ENCODE results near the gene DYNC1H1. TPM values are rescaled to one million over a fixed set of nuclear protein-coding genes. Genes with fewer than 3 reads are reported as not detected.

Gene DYNC1H1
- total RNA-seq, 1 experiment from 2014 or later: 606 TPM

DNA sequence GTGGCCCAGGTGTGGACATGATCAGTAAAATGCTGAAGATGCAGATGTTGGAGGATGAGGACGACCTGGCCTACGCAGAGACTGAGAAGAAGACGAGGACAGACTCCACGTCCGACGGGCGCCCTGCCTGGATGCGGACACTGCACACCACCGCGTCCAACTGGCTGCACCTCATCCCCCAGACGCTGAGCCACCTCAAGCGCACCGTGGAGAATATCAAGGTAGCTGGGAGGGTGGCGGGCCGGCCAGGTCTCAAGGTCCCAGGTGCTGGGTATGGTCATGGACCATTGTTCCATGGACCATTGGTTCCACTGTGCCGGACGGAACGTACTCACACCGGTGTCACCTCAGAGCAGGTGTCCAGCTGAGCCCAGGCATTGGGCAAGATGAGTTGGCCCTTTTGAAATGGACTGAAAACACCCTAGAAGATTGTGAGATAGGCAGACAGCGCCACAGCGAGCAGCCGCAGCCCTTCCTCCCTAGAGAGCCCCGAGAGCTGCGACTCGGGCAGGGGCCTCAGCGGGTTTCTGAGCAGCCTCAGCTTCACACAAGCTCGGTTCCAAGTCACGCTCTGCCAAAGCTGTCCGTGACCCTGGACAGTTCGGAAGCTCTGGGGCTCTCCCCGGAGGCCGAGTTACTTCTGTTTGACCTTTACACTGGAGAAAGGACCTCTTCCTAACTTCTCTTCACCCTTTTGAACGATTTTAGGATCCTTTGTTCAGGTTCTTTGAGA is 83.6 kb downstream of the DYNC1H1 start:
- ChIA-PET CTCF (no interaction called here), POLR2A (ENCODE audit: unreplicated experiment) (no interaction called here)
- Histone ChIP-seq H3F3A (ENCODE audit: low read length, unreplicated experiment) (peaks cover 9% of the 10 kb centered on the region), H3K9me2 (replicated peaks; ENCODE audit: low read length) (no peaks in the 10 kb centered on the region), H3K79me2 (ENCODE audit: low read length) (no peaks in the 10 kb centered on the region), H4K20me1 (ENCODE audit: low read length) (no peaks in the 10 kb centered on the region), H3K4me2 (ENCODE audit: low read length) (no peak overlapping the region), H3K9ac (ENCODE audit: low read length) (no peak overlapping the region), H2AFZ (ENCODE audit: low read length) (no peak overlapping the region), H3K4me3 (ENCODE audit: low read length) (no peak overlapping the region), H3K36me3 (ENCODE audit: low read depth, low read length) (peaks cover 81% of the 10 kb centered on the region), H3K27ac (ENCODE audit: low read length) (no peak overlapping the region), H3K9me3 (ENCODE audit: low read length) (no peaks in the 10 kb centered on the region), H3K4me1 (ENCODE audit: insufficient read depth, low read length) (no peaks in the 10 kb centered on the region), H3K27me3 (ENCODE audit: low read length) (no peaks in the 10 kb centered on the region)
- intact Hi-C loops (cut with micrococcal nuclease): no loop called here
- BruUV-seq (replicated peaks): no TSS peak
- no peak for ATAC-seq
- DNase-seq: no peak
- no peak for TF ChIP-seq EZH2phosphoT487 (IDR thresholded peaks at IDR 0.05; ENCODE audit: borderline replicate concordance, low read length)
- no peak for TF ChIP-seq EZH2 (IDR thresholded peaks at IDR 0.05; ENCODE audit: low read length, unreplicated experiment)
- TF ChIP-seq, protein P1, sequence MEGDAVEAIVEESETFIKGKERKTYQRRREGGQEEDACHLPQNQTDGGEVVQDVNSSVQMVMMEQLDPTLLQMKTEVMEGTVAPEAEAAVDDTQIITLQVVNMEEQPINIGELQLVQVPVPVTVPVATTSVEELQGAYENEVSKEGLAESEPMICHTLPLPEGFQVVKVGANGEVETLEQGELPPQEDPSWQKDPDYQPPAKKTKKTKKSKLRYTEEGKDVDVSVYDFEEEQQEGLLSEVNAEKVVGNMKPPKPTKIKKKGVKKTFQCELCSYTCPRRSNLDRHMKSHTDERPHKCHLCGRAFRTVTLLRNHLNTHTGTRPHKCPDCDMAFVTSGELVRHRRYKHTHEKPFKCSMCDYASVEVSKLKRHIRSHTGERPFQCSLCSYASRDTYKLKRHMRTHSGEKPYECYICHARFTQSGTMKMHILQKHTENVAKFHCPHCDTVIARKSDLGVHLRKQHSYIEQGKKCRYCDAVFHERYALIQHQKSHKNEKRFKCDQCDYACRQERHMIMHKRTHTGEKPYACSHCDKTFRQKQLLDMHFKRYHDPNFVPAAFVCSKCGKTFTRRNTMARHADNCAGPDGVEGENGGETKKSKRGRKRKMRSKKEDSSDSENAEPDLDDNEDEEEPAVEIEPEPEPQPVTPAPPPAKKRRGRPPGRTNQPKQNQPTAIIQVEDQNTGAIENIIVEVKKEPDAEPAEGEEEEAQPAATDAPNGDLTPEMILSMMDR (conservative IDR thresholded peaks at IDR 0.05; ENCODE audit: low read depth, low read length): no peak

DNA sequence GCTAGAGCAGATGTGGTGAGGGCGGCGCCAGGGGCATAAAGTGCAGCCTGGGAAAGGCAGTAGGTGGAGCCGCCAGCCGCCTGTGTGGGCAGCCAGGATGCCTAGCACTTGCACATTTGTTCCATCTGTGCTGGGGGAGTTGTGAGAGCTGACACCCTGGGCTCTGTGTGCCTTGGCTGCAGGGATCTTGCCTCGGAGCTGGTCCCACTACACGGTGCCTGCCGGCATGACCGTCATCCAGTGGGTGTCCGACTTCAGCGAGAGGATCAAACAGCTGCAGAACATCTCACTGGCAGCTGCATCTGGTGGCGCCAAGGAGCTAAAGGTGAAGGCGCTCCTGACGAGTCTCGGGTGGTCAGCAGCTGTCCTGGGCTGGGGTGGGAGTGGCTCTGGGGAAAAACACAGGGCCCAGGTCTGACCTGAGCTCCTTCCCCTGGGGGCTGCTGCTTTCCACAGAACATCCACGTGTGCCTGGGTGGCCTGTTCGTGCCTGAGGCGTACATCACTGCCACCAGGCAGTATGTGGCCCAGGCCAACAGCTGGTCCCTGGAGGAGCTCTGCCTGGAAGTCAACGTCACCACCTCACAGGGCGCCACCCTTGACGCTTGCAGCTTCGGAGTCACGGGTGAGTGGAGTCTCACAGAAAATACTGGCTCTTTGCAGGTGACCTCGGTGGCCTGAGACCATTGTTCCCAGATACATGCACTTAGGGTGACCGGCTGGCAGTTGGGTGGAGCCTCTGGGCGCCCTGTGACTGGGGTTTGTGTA is 85.1 kb downstream of the DYNC1H1 start:
- Histone ChIP-seq H2AFZ (ENCODE audit: low read length) (no peak overlapping the region), H3K27ac (ENCODE audit: low read length) (no peak overlapping the region), H3K9me3 (ENCODE audit: low read length) (no peaks in the 10 kb centered on the region), H3K9me2 (replicated peaks; ENCODE audit: low read length) (no peaks in the 10 kb centered on the region), H3K9ac (ENCODE audit: low read length) (no peak overlapping the region), H3F3A (ENCODE audit: low read length, unreplicated experiment) (peaks cover 9% of the 10 kb centered on the region), H4K20me1 (ENCODE audit: low read length) (no peaks in the 10 kb centered on the region), H3K36me3 (ENCODE audit: low read depth, low read length) (peaks cover 74% of the 10 kb centered on the region), H3K79me2 (ENCODE audit: low read length) (no peaks in the 10 kb centered on the region), H3K4me3 (ENCODE audit: low read length) (no peak overlapping the region), H3K27me3 (ENCODE audit: low read length) (no peaks in the 10 kb centered on the region), H3K4me1 (ENCODE audit: insufficient read depth, low read length) (no peaks in the 10 kb centered on the region), H3K4me2 (ENCODE audit: low read length) (no peak overlapping the region)
- TF ChIP-seq EZH2 (IDR thresholded peaks at IDR 0.05; ENCODE audit: low read length, unreplicated experiment): no peak
- TF ChIP-seq, protein P1 (conservative IDR thresholded peaks at IDR 0.05; ENCODE audit: low read depth, low read length): no peak
- no peak for TF ChIP-seq EZH2phosphoT487 (IDR thresholded peaks at IDR 0.05; ENCODE audit: borderline replicate concordance, low read length)
- POLR2A ChIA-PET (ENCODE audit: unreplicated experiment): no interaction called here
- intact Hi-C loops (cut with micrococcal nuclease): no loop called here
- CTCF ChIA-PET: no interaction called here
- no peak for ATAC-seq
- no TSS peak for BruUV-seq (replicated peaks)
- DNase-seq: no peak

DNA sequence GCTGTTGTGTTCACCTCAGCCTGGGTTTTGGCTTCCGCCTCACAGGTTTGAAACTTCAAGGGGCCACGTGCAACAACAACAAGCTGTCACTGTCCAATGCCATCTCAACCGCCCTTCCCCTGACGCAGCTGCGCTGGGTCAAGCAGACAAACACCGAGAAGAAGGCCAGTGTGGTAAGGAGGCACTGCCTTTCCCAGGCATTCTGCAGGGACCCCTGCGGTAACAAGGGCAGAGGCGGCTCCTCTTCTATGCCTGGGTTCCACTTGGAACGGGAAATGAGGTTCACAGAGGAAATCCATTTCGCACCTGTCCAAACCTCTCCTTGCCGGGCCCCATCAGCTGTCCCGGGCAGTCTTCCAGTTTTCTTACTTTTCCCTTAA is 85.6 kb downstream of the DYNC1H1 start:
- Histone ChIP-seq H3K36me3 (ENCODE audit: low read depth, low read length) (peaks cover 69% of the 10 kb centered on the region), H3K9me3 (ENCODE audit: low read length) (no peaks in the 10 kb centered on the region), H3K27me3 (ENCODE audit: low read length) (no peaks in the 10 kb centered on the region), H3K79me2 (ENCODE audit: low read length) (no peaks in the 10 kb centered on the region), H3K4me3 (ENCODE audit: low read length) (no peak overlapping the region), H3K4me1 (ENCODE audit: insufficient read depth, low read length) (no peaks in the 10 kb centered on the region), H3K9ac (ENCODE audit: low read length) (no peak overlapping the region), H3K4me2 (ENCODE audit: low read length) (no peak overlapping the region), H3K9me2 (replicated peaks; ENCODE audit: low read length) (no peaks in the 10 kb centered on the region), H3K27ac (ENCODE audit: low read length) (no peak overlapping the region), H4K20me1 (ENCODE audit: low read length) (no peaks in the 10 kb centered on the region), H2AFZ (ENCODE audit: low read length) (no peak overlapping the region), H3F3A (ENCODE audit: low read length, unreplicated experiment) (peaks cover 9% of the 10 kb centered on the region)
- intact Hi-C loops (cut with micrococcal nuclease): no loop called here
- ATAC-seq (no peak), DNase-seq (no peak)
- CTCF ChIA-PET: no interaction called here
- POLR2A ChIA-PET (ENCODE audit: unreplicated experiment): no interaction called here
- TF ChIP-seq, protein P1 (conservative IDR thresholded peaks at IDR 0.05; ENCODE audit: low read depth, low read length): no peak
- TF ChIP-seq EZH2 (IDR thresholded peaks at IDR 0.05; ENCODE audit: low read length, unreplicated experiment): no peak
- TF ChIP-seq EZH2phosphoT487 (IDR thresholded peaks at IDR 0.05; ENCODE audit: borderline replicate concordance, low read length): no peak
- BruUV-seq (replicated peaks): no TSS peak
